GM13977 (cell line): ENCODE measurements around the gene PRKAR1B.

ENCODE experiments used
- DNase-seq: peaks from one replicate; pipeline ENCODE4 v3.0.0; 2012; ENCODE audit warnings: low spot score
- CTCF ChIP-seq: IDR thresholded peaks from 2 replicates; pipeline ENCODE4 v1.5.1; 2012; ENCODE audit warnings: mild to moderate bottlenecking, control low read depth; ENCODE audit not compliant: insufficient read depth; ENCODE audit errors: extremely low read depth, missing control alignments
- in situ Hi-C: fragments of 300-500 bp; cut with MboI; formaldehyde crosslinking; loops from one replicate; pipeline ENCODE4 v1.12.0; 2022; ENCODE audit warnings: low sequenced_read_pairs, low pct_unique_long_range_greater_than_20kb, mixed read lengths, inconsistent platforms; ENCODE audit not compliant: unreplicated experiment

PRKAR1B gene

GRCh38 chr7:509426-510130 is 217.5 kb downstream of the PRKAR1B start:
- DNase-seq = no peak
- TF ChIP-seq CTCF = no peak
- in situ Hi-C loops = no loop called here

- no peak for TF ChIP-seq CTCF
- no peak for DNase-seq
- in situ Hi-C loops = no loop called here
These were observed 218.5 kb downstream of the PRKAR1B start for GRCh38 chr7:508461-509170.

GRCh38 chr7:507623-508300 is 219.3 kb downstream of the PRKAR1B start:
- in situ Hi-C loops = no loop called here
- DNase-seq = no peak
- TF ChIP-seq CTCF = no peak

- no peak for DNase-seq
- no peak for TF ChIP-seq CTCF
- in situ Hi-C loops = no loop called here
These were observed 220.0 kb downstream of the PRKAR1B start for GRCh38 chr7:506921-507622.

GRCh38 chr7:506391-506831 is 220.7 kb downstream of the PRKAR1B start:
- in situ Hi-C loops = no loop called here
- no peak for DNase-seq
- no peak for TF ChIP-seq CTCF

- in situ Hi-C loops = no loop called here
- no peak for DNase-seq
- no peak for TF ChIP-seq CTCF
These were observed 221.9 kb downstream of the PRKAR1B start for GRCh38 chr7:505171-505570.
